Natural killer cell (primary cell): Measurements from ENCODE around the gene CEP350. TPM values are rescaled to one million over a fixed set of nuclear protein-coding genes. Genes with fewer than 3 reads are reported as not detected.

Experiments
- ATAC-seq, 3 donors: fragments of 150-1000 bp in 2 of 3; fragments of 200-7000 bp in 1 of 3; cut with Tn5 transposase; 1 replicate in 1 of 3; 2 replicates in 2 of 3; pipeline ENCODE4 v1.10.0; 2021; ENCODE audit warnings: mild to moderate bottlenecking in 2 of 3, moderate library complexity in 2 of 3
- DNase-seq, 2 donors: peaks; one replicate each; pipeline versions ENCODE4 v3.0.0 to v3.0.0-alpha.2; 2013 to 2021; ENCODE audit warnings: mixed read lengths in 1 of 2
- H3K27ac ChIP-seq: one replicate; pipeline ENCODE4 v1.5.1; 2013; ENCODE audit warnings: mild to moderate bottlenecking, low read length
- H3K27me3 ChIP-seq: one replicate; pipeline ENCODE4 v1.6.1; 2013; ENCODE audit warnings: low read length; ENCODE audit not compliant: control insufficient read depth, insufficient read depth
- H3K36me3 ChIP-seq: one replicate; pipeline ENCODE4 v1.6.1; 2013; ENCODE audit warnings: low read length; ENCODE audit not compliant: control insufficient read depth, insufficient read depth
- H3K4me1 ChIP-seq: one replicate; pipeline ENCODE4 v1.6.1; 2013; ENCODE audit warnings: low read length; ENCODE audit not compliant: control insufficient read depth, insufficient read depth
- H3K4me3 ChIP-seq: one replicate; pipeline ENCODE4 v1.5.1; 2013; ENCODE audit warnings: low read length
- H3K9me3 ChIP-seq: one replicate; pipeline ENCODE4 v1.6.1; 2013; ENCODE audit warnings: low read length; ENCODE audit not compliant: control insufficient read depth, insufficient read depth
- H3K27ac Mint-ChIP-seq, 2 donors: one replicate each; pipeline ENCODE4 v1.8.0; 2022; ENCODE audit warnings: mild to moderate bottlenecking in 2 of 2, mixed read lengths in 2 of 2, moderate library complexity in 1 of 2
- H3K27me3 Mint-ChIP-seq, 2 donors: one replicate each; pipeline ENCODE4 v1.8.0; 2022; ENCODE audit warnings: low read depth in 2 of 2, mixed read lengths in 2 of 2
- H3K36me3 Mint-ChIP-seq: one replicate; pipeline ENCODE4 v1.8.0; 2022; ENCODE audit warnings: mixed read lengths
- H3K4me1 Mint-ChIP-seq, 2 donors: one replicate each; pipeline ENCODE4 v1.8.0; 2022; ENCODE audit warnings: mixed read lengths in 2 of 2
- H3K4me3 Mint-ChIP-seq: one replicate; pipeline ENCODE4 v1.8.0; 2022; ENCODE audit warnings: mild to moderate bottlenecking, moderate library complexity, mixed read lengths
- H3K9me3 Mint-ChIP-seq, 2 donors: one replicate each; pipeline ENCODE4 v1.8.0; 2022; ENCODE audit warnings: mixed read lengths in 2 of 2
- WGBS: methylation state at CpG from one replicate; pipeline ENCODE4 v1.1.7; 2013; ENCODE audit warnings: missing lambda C conversion rate; ENCODE audit not compliant: insufficient coverage; 5-methylcytosine and 5-hydroxymethylcytosine counted together
- intact Hi-C: fragments of 100-400 bp; cut with micrococcal nuclease; formaldehyde crosslinking; loops from one replicate; pipeline ENCODE4 v1.14.2; 2022
- total RNA-seq, 4 donors: library from RNA; stranded (reverse); fragments of 120-200 nt in 1 of 4; gene quantifications; one replicate each; pipeline versions ENCODE4 v1.2.3 to v1.2.4, GENCODE V29; 2013 to 2022
- TF ChIP-seq, protein P1 (sequence below): fragments of 200-600 bp; IDR thresholded peaks from one replicate; pipeline ENCODE4 v1.8.0; 2022; ENCODE audit warnings: antibody characterized with exemption

CEP350 gene
- total RNA-seq, 3 donors from 2014 or later (not counting 1 experiment from before 2014, with no cell fraction given): 66.9 to 83.7 (median 75.3) TPM

GRCh38 chr1:180084867-180085266 lies 130.3 kb downstream of the CEP350 start:
- no peak for ATAC-seq
- Mint-ChIP-seq H3K4me1 (no peaks in the 10 kb centered on the region), H3K9me3 (no peaks in the 10 kb centered on the region), H3K27ac (no peak overlapping the region), H3K4me3 (no peak overlapping the region), H3K27me3 (no peaks in the 10 kb centered on the region), H3K36me3 (peaks cover 10% of the 10 kb centered on the region)
- no peak for DNase-seq
- TF ChIP-seq, protein P1, sequence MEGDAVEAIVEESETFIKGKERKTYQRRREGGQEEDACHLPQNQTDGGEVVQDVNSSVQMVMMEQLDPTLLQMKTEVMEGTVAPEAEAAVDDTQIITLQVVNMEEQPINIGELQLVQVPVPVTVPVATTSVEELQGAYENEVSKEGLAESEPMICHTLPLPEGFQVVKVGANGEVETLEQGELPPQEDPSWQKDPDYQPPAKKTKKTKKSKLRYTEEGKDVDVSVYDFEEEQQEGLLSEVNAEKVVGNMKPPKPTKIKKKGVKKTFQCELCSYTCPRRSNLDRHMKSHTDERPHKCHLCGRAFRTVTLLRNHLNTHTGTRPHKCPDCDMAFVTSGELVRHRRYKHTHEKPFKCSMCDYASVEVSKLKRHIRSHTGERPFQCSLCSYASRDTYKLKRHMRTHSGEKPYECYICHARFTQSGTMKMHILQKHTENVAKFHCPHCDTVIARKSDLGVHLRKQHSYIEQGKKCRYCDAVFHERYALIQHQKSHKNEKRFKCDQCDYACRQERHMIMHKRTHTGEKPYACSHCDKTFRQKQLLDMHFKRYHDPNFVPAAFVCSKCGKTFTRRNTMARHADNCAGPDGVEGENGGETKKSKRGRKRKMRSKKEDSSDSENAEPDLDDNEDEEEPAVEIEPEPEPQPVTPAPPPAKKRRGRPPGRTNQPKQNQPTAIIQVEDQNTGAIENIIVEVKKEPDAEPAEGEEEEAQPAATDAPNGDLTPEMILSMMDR: no peak
- no peak overlapping the region for H3K27ac ChIP-seq
- no peaks in the 10 kb centered on the region for H3K9me3 ChIP-seq
- peaks cover 68% of the 10 kb centered on the region for H3K36me3 ChIP-seq
- no peak overlapping the region for H3K4me3 ChIP-seq
- 93% methylated on average over 1 of the region's 1 CpG for WGBS
- intact Hi-C loops: no loop called here
- H3K27me3 ChIP-seq: no peaks in the 10 kb centered on the region
- H3K4me1 ChIP-seq: no peaks in the 10 kb centered on the region

- WGBS: 87% methylated on average over 2 of the region's 2 CpGs
- no peaks in the 10 kb centered on the region for H3K27me3 Mint-ChIP-seq
- Histone ChIP-seq H3K4me3 (no peak overlapping the region), H3K36me3 (peaks cover 66% of the 10 kb centered on the region), H3K4me1 (no peaks in the 10 kb centered on the region), H3K27ac (no peak overlapping the region), H3K27me3 (no peaks in the 10 kb centered on the region), H3K9me3 (no peaks in the 10 kb centered on the region)
- DNase-seq (no peak), ATAC-seq (no peak)
- TF ChIP-seq, protein P1: no peak
- no peak overlapping the region for H3K27ac Mint-ChIP-seq
- H3K4me3 Mint-ChIP-seq: no peak overlapping the region
- peaks cover 10% of the 10 kb centered on the region for H3K36me3 Mint-ChIP-seq
- no peaks in the 10 kb centered on the region for H3K4me1 Mint-ChIP-seq
- no peaks in the 10 kb centered on the region for H3K9me3 Mint-ChIP-seq
- intact Hi-C loops: no loop called here
Observed at GRCh38 chr1:180085331-180085730, 130.7 kb downstream of the CEP350 start.

DNA sequence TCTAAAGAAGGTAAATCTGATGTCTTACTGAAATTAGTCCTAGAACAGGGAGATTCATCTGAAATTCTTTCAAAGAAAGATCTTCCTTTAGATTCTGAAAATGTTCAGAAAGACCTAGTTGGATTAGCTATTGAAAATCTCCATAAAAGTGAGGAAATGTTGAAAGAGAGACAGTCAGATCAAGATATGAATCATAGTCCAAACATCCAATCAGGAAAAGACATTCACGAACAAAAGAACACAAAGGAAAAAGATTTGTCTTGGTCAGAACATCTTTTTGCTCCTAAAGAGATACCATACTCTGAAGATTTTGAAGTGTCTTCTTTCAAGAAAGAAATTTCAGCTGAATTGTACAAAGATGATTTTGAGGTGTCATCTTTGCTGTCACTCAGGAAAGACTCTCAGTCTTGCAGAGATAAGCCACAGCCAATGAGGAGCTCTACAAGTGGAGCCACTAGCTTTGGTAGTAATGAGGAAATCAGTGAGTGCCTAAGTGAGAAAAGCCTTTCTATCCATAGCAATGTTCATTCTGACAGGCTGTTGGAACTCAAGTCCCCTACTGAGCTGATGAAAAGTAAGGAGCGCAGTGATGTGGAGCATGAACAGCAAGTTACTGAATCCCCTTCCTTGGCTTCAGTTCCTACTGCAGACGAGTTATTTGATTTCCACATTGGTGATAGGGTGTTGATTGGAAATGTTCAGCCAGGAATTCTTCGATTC lies 138.5 kb downstream of the CEP350 start:
- ATAC-seq (no peak), DNase-seq (no peak)
- no peak overlapping the region for H3K4me3 ChIP-seq
- H3K4me1 Mint-ChIP-seq: no peaks in the 10 kb centered on the region
- no peaks in the 10 kb centered on the region for H3K9me3 ChIP-seq
- TF ChIP-seq, protein P1: no peak
- H3K36me3 Mint-ChIP-seq: peaks cover 38% of the 10 kb centered on the region
- WGBS: 99% methylated on average over 3 of the region's 4 CpGs
- H3K9me3 Mint-ChIP-seq: no peaks in the 10 kb centered on the region
- intact Hi-C loops: no loop called here
- H3K27me3 ChIP-seq: no peaks in the 10 kb centered on the region
- H3K36me3 ChIP-seq: peaks cover 80% of the 10 kb centered on the region
- no peaks in the 10 kb centered on the region for H3K4me1 ChIP-seq
- H3K4me3 Mint-ChIP-seq: no peak overlapping the region
- no peak overlapping the region for H3K27ac ChIP-seq
- H3K27me3 Mint-ChIP-seq: no peaks in the 10 kb centered on the region
- peak overlapping the region; percentile 15 to 24 for H3K27ac Mint-ChIP-seq
